BJ (cell line): ENCODE results near the gene PTPRCAP. TPM values are rescaled to one million over a fixed set of nuclear protein-coding genes. Genes with fewer than 3 reads are reported as not detected.

ENCODE experiments used
- CTCF ChIA-PET: fragments of 350-600 bp; formaldehyde crosslinking; extraction: SDS; loops from one replicate; lab custom pipeline; 2021; ENCODE audit warnings: antibody characterized with exemption, inconsistent platforms; lab: Yijun Ruan, JAX
- POLR2A ChIA-PET: fragments of 300-600 bp; sonication (Branson Sonifier 250); formaldehyde crosslinking; extraction: SDS; loops from one replicate; lab custom pipeline; 2021; ENCODE audit warnings: antibody characterized with exemption; lab: Charles Lee
- DNase-seq: peaks from one replicate; pipeline ENCODE4 v3.0.0-alpha.2; 2011; ENCODE audit warnings: low read depth
- H3K27me3 ChIP-seq: 2 replicates; pipeline ENCODE4 v1.6.0; 2011; ENCODE audit warnings: low read length; ENCODE audit not compliant: control insufficient read depth, insufficient read depth
- H3K36me3 ChIP-seq: 2 replicates; pipeline ENCODE4 v1.5.1; 2011; ENCODE audit warnings: low read length; ENCODE audit not compliant: control insufficient read depth, insufficient read depth
- H3K4me3 ChIP-seq: 2 replicates; pipeline ENCODE4 v1.5.1; 2011; ENCODE audit warnings: low read depth, mild to moderate bottlenecking, control low read depth, low read length
- polyA plus RNA-seq: library from polyadenylated mRNA; depleted of rRNA; stranded (reverse); fragments of >200 nt; gene quantifications from 2 replicates; pipeline ENCODE4 v1.2.3, GENCODE V29; 2011
- TF ChIP-seq, protein P1 (sequence below): IDR thresholded peaks from 2 replicates; pipeline ENCODE4 v1.5.1; 2011; ENCODE audit warnings: low read depth, mild to moderate bottlenecking, control low read depth, inconsistent platforms, low read length, moderate library complexity; ENCODE audit not compliant: insufficient read depth

The PTPRCAP gene
- polyA plus RNA-seq, 1 experiment: 0.43 TPM

DNA sequence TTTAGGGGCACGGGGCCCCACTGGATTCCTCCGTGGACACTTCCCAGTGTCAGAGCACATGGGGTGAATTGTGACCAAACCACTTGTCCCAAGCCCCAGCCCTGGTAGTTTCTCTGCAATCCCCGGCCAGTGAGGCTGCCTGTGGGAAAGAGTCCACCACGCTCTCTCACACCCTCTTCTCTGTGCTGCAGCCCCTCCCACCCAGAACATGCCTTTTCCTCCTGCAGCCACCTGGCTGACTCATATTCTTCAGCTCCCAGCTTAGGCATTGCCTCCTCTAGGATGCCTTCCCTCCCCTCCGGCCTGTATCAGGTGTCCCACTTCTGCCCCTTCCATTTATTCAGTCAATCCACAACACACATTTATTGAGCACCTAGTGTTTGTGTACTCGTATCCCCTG lies 14.6 kb downstream of the PTPRCAP start:
- TF ChIP-seq, protein P1, sequence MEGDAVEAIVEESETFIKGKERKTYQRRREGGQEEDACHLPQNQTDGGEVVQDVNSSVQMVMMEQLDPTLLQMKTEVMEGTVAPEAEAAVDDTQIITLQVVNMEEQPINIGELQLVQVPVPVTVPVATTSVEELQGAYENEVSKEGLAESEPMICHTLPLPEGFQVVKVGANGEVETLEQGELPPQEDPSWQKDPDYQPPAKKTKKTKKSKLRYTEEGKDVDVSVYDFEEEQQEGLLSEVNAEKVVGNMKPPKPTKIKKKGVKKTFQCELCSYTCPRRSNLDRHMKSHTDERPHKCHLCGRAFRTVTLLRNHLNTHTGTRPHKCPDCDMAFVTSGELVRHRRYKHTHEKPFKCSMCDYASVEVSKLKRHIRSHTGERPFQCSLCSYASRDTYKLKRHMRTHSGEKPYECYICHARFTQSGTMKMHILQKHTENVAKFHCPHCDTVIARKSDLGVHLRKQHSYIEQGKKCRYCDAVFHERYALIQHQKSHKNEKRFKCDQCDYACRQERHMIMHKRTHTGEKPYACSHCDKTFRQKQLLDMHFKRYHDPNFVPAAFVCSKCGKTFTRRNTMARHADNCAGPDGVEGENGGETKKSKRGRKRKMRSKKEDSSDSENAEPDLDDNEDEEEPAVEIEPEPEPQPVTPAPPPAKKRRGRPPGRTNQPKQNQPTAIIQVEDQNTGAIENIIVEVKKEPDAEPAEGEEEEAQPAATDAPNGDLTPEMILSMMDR: no peak
- ChIA-PET POLR2A (no interaction called here), CTCF (no interaction called here)
- Histone ChIP-seq H3K27me3 (no peaks in the 10 kb centered on the region), H3K36me3 (no peaks in the 10 kb centered on the region), H3K4me3 (no peak overlapping the region)
- no peak for DNase-seq

GRCh38 chr11:67421430-67422031 lies 16.0 kb downstream of the PTPRCAP start:
- H3K27me3 ChIP-seq: no peaks in the 10 kb centered on the region
- no peak for DNase-seq
- TF ChIP-seq, protein P1: no peak
- no peaks in the 10 kb centered on the region for H3K36me3 ChIP-seq
- ChIA-PET POLR2A (interaction anchor here (0.6 kb wide), 1 partner anchor 160 kb away, joined by 6 read pairs; no protein-coding TSS in a partner anchor), CTCF (interaction anchor here (0.6 to 3.1 kb wide), 4 partner anchors 14 to 209 kb away, joined by 3 to 9 read pairs (median 4); partner anchors contain the start of gene PPP1CA)
- peak overlapping the region; percentile 41 for H3K4me3 ChIP-seq

DNA sequence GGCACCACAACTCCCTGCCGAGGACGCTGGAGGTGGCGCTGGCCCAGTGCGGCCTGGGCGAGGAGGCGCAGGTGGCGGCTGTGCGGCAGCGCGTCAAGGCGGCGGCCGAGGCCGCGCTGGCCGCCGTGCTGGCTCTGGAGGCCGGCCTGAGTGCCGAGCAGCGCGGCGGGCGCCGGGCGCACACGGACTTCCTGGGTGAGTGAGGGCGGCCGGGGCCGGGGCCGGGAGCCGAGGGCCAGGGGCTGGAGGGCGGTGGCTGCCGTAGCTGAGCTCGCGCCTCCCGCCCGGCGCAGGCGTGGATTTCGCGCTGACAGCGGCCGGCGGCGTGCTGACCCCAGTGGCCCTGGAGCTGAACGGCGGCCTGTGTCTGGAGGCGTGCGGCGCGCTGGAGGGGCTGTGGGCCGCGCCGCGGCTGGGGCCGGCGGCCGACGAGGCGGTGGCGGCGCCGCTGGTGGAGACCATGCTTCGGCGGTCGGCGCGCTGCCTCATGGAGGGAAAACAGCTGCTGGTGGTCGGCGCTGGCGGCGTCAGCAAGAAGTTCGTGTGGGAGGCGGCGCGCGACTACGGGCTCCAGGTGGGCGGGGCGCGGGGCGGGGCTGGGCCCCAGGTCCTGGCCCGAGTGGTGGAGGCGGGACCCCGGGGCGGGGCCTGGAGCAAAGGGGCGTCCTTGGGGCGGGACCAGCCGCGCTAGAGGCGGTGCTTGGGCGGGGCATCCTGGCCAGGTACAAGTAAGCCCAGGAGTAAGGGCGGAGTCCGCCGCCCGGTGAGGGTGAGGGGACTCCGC lies 16.6 kb downstream of the PTPRCAP start:
- H3K36me3 ChIP-seq: no peaks in the 10 kb centered on the region
- DNase-seq: no peak
- ChIA-PET CTCF (interaction anchor here (0.6 to 3.1 kb wide), 4 partner anchors 13 to 209 kb away, joined by 3 to 9 read pairs (median 4); partner anchors contain the start of gene PPP1CA), POLR2A (no interaction called here)
- TF ChIP-seq, protein P1: no peak
- peak overlapping the region; percentile 41 for H3K4me3 ChIP-seq
- no peaks in the 10 kb centered on the region for H3K27me3 ChIP-seq

- no peaks in the 10 kb centered on the region for H3K27me3 ChIP-seq
- TF ChIP-seq, protein P1: no peak
- ChIA-PET POLR2A (no interaction called here), CTCF (interaction anchor here (1.4 to 3.1 kb wide), 3 partner anchors 13 to 38 kb away, joined by 4 to 9 read pairs (median 5); partner anchors contain the start of gene PPP1CA)
- H3K4me3 ChIP-seq: peak overlapping the region; percentile 41
- H3K36me3 ChIP-seq: no peaks in the 10 kb centered on the region
- no peak for DNase-seq
These were observed 17.3 kb downstream of the PTPRCAP start for GRCh38 chr11:67420147-67420645.

GRCh38 chr11:67419325-67420049 lies 18.0 kb downstream of the PTPRCAP start:
- ChIA-PET CTCF (interaction anchor here (1.4 to 3.1 kb wide), 3 partner anchors 12 to 37 kb away, joined by 4 to 9 read pairs (median 5); partner anchors contain the start of gene PPP1CA), POLR2A (no interaction called here)

More at GRCh38 chr11:67419325-67420049, 18.0 kb downstream of the PTPRCAP start:
- Histone ChIP-seq H3K4me3 (no peak overlapping the region), H3K27me3 (peaks cover 3% of the 10 kb centered on the region), H3K36me3 (no peaks in the 10 kb centered on the region)
- no peak for DNase-seq
- TF ChIP-seq, protein P1: no peak
